GF-D8 (cell line): ENCODE data around the gene PEX3.

Source experiments
- DNase-seq: peaks from one replicate; lab custom pipeline; 2025; lab: John Stamatoyannopoulos, UW

Gene PEX3, protein sequence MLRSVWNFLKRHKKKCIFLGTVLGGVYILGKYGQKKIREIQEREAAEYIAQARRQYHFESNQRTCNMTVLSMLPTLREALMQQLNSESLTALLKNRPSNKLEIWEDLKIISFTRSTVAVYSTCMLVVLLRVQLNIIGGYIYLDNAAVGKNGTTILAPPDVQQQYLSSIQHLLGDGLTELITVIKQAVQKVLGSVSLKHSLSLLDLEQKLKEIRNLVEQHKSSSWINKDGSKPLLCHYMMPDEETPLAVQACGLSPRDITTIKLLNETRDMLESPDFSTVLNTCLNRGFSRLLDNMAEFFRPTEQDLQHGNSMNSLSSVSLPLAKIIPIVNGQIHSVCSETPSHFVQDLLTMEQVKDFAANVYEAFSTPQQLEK

DNA sequence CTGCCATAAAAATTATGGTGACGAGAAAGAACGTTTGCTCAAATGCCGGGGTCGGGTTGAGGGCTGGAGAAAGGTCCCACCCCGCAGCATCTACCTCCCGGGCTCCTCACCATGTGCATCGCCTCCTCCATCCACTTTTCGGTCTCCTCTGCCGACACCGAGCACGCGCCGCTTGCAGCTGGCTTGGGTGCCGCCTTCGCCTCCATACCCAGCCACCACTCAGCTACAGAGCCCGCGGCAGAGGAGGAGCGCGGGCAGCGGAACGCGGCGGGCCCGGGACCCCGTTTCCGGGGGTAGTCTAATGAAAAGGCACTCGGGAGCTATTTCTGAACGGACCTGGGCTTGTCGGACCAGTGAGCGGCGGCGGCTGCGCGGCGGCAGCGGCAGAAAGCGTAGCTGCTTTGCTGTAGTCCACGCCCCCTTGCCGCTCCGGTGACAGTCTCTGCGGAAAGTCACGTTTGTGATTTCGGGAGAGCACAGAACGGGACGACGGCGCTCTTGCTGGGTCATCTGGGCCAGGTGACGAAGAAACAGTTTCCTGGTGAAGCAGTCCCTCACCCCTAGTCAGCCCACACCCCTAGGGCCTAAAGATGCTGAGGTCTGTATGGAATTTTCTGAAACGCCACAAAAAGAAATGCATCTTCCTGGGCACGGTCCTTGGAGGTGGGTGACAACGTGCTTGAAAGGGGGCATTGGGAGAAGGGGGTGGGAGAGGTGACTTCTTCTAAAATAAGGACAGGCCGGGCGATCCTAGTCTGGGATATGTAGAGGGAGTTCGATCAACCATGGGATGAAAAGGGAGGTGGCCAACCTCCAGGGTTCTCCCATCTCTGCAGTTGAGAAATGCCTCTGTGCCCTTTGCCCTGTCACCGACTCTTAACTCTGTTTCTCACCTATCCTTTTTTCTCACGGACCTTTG lies at the start of gene PEX3, which contains the start of gene ADAT2:
Gene PEX3 (plus strand): TSS at position 353 of the 919 bp plus-strand sequence. CDS start 238 bp downstream, at position 591.
Gene ADAT2 (minus strand): TSS at position 243 of the 919 bp plus-strand sequence. CDS start 37 bp downstream, at position 206.
- peak; percentile 89 for DNase-seq

DNA sequence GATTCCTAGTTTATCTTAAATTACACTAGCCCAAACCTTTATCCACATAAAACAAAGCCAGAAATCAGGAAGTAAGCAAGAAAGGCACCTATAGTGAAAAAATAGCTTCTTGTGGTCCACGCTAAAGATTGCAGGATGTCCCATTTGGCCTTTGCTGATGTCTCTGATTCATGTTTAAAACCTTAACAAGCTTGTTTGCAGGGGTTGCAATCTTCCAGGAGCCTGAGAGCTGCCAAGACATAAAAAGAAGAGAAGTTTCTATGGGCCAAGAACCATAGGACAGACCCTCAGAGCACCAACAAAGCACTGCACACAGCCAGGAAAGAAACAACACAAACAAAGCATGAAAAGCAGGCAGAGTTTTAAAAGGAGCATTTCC lies 49.5 kb upstream of the PEX3 start:
- no peak for DNase-seq

DNA sequence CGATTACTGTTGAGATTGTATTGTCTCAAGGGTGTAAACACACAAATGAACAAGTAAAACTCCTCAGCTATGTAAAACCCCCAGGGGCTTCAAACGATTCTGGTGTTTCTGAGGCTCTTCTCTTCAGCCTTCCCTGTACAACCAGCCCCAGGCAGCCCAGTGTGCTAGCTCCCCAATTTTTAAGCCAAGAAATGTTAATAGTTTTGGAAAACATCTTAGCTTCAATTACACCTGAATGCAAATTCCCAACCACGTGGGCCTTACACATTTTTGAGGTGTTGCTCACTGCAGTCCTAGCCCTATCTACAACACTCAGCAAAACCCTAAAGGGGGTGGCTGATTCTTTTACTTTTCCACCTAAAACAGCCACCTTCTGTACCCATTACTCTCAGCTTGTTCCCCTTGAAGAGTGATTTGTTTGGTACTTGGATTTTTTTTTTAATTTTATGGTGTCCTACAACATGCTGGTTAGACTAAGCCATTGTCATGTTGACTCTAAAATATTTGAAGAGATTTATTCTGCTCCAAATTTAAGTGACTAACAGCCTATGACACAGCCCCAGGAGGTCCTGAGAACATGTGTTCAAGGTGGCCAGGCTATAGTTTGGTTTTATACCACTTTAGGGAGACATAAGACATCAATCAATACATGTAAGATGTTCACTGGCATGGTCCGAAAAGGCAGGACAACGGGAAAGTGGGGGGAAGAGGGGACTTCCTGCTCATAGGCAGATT lies 48.8 kb upstream of the PEX3 start:
- no peak for DNase-seq

DNA sequence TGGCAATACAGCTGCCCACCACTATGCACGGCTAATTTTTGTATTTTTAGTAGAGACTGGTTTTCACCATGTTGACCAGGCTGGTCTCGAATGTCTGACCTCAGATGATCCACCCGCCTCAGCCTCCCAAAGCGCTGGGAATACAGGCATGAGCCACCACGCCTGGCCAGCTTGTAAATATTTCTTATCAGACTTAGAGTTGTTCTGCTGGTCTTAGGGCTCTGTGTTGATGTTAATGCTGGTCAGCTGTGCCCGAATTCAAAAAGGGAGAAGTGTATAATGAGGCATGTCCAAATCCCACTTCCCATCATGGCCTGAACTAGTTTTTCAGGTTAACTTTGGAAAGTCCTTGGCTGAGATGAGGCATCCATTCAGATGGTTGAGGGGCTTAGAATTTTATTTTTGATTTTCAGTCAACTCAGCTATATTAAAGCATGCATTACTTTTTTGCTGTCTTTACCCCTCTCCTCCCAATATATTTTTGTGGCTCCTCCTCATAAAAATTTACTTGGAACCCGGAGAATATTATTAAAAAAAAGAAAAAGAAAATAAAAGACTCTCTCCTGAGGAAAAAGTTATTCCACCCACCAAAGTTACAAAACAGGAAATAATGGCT lies 47.8 kb upstream of the PEX3 start:
- DNase-seq: no peak

DNA sequence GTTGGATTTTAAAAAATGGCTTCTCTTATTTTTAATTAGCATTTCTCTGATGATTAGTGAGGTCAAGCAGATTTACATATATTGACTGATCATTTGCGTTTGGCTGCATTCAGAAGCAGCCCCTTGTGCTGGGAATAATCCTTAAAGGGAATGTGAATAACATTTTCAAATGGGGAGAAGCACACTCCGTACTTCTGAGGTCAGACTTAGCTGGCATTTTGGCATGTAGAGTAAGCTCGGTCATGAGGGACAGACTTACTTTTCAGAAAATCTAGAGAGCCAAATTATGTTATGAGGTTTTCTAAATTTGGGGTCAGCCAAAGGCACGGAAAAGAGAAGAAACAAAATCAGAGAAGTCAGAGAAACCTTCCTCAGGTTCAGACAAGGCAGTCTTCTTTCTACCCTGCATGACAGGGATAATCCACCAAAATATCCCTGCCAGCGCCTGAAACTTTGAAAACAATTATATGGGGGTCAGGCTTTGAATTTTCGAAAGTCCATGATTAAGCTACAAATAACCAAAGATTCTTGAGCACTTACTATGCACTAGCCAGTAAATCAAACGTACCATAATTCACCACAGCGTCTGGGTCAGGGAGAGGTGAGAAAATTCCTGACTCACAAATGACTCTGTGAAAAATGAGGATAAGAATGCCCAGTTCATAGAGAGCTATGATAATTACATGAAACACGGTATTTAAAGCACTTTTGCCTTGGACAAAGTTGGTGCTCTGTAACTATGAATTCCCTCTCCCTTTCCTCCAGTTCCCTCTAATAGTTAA lies 45.0 kb upstream of the PEX3 start:
- DNase-seq: no peak

DNA sequence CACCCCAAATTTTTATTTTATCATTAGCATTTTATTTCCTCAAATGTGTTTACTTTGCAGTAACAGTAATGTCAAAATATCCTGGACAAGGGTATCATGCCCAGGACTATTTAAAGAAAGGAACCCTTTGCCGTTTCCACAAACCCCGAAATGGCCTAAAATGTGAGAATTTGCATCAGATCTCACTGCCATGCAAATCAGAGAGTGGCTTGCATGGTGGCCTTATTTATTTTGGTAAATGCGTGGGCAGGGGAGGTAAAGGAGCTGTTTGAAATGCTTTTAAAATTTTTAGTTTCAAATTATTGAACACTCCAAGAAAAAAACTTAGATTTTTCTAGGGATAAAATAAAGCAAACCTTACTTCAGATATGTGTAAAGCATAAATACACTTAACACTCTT lies 43.9 kb upstream of the PEX3 start:
- DNase-seq: no peak

DNA sequence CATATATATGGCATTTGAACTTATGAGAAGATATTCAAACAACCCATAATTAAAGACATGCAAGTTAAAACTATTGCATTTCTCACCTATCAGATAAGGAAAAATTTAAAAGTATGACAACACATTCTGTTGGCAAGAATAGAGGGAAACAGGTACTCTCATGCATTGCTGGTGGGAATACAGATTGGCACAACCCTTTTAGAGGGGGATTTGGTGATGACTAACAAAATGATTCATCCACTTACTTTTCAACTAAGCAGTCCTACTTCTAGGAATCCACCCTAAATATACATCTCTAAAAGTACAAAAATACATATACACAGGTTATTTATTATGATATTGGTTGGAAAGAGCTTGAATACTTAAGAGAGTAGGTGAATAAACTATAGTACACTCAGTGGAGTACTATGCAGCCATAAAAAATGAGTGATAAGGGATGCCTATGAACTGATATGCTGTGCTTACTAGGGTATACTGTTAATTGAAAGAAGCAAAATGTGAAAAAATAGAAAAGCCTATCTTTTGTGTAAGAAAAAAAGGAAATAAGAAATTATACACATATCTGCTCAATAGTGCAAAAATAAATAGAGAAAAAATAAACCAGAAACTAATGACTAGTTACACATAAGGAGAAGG lies 42.3 kb upstream of the PEX3 start:
- no peak for DNase-seq

DNA sequence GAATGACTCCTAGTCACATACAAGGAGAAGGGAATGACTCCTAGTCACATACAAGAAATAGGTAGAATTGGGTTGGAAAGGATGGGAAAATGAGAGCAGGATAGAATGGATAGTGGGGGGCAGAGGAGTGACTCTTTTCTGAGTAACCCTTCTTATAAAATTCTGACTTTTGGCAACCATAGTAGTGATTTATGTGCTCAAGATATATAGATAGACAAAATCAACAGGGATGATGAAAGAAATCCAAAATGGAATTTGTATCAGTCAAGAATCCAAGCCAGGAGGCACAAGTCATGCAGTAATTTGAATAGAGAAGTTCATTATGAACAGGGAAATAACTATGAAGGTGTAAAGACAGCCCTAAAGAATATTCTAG lies 41.8 kb upstream of the PEX3 start:
- DNase-seq: no peak

DNA sequence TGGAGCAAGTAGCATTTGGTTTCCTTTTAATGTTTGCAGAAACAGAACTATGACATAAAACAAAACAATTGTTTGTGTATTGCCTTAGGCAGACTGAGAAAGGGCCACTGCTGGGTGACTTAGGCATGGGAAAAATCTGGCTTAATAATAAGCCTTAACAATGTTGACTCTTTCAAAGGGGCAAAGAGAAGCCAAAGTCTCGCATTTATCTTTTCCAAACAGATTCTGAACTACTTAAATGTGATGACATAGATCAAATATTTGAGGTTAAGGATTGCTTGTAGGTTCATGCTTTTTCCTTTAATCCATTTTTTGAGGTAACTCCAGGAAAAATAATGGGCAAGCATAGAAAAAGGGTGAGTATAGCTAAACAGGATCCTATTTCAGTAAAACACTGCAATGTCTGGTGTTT lies 39.7 kb upstream of the PEX3 start:
- no peak for DNase-seq

DNA sequence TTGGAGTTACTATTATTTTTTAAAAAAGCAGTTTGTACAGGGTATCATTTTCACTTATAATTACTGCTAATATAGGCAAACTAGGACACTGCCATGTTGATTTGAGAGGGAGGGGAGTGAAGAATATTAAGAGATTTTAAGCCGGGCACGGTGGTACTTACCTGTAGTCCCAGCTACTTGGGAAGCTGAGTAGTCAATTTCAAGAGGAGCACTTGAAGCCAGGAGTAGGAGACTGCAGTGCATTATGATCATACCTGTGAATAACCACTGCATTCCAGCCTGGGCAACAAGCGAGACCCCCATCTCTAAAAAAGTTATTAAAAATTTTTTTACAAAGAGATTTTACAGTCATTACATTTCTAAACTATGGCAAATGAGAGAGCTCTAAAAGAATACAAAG lies 35.8 kb upstream of the PEX3 start:
- no peak for DNase-seq

DNA sequence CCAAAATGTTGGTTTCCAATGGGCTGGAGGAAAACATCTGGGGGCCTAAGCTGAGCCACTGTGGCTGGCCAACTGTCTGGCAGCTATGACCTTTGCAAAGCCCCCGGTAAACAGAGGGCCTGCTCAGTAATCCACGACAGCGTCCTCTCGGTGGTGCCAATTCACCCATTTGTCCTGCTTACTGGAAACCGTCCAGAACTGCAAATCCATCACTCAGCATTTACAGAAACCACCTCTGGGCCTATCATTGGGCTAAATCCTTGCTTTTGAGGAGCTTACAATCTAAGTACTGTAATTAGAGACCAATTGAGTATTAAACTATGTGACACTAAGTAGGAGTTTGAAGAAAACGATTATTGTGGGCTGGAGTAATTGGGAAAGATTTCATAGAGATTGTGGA lies 31.1 kb upstream of the PEX3 start:
- DNase-seq: no peak

DNA sequence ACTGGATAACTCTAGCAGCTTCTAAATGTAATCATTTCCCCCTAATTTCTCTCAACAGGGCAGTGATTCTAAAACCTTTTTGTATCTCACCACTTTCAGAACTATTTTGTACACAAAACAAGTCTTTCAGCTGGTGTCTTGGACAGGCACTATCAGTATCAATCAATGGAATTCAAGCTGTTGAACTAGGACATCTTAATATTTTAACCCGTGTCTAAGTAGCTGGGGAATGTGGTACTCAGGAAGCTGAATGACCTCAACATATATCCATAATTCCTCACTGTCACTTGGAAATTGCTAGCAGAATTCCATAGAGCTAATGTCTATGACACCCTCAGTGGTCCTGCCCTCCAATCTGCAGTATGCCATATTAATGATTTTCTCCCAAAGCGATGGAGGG lies 24.6 kb upstream of the PEX3 start:
- DNase-seq: no peak

DNA sequence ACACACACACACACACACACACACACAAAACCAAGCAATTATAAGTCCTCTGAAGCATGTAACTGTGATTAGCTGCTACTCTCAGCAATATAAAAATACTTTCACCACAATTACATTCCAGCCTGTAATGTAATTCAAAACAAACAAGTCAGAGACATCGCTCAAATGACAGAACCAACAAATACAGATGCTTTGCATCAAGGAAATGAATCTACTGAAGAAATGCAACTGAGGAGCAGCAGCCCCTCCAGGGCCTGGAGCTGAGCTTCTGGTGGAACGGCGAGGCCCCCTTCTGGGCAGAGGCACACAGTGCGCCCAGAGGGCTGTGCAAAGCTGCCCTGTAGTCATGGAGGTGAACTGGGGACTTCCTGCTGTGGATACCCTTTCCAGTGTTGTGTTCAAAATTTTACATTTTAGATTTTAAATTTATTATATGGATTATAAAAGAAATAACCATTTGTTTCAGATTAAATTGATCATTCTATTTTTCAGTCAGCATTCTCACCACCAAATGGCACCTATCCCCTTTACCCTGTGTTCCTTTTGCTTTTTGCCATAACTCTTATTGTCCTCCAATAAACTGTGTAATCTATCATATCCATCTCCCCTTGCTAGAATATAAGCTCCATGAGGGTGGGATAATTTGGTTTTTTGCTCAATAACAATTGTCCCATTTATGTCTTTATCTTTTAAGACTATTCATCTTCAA lies 23.3 kb upstream of the PEX3 start:
- peak; percentile 16 for DNase-seq

DNA sequence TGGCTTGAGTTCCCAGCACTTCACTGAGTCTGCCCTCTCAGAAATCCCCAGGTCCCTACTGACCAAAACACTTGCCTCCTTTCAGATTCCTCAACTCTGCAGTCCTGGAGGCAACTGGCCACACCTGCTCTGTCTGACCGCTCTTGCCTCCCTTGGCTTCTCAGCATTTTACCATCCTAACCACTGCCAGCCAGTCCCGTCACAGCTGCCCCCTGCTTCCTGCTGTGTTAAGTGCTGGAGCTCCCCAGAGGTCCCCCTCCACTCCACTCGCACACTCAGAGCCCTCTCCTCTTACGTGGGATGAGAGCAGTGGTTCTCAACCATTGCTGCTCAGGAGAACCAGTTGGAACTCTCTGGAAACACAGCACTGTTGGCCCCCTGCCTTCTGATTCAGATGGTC lies 20.6 kb upstream of the PEX3 start:
- DNase-seq: no peak

DNA sequence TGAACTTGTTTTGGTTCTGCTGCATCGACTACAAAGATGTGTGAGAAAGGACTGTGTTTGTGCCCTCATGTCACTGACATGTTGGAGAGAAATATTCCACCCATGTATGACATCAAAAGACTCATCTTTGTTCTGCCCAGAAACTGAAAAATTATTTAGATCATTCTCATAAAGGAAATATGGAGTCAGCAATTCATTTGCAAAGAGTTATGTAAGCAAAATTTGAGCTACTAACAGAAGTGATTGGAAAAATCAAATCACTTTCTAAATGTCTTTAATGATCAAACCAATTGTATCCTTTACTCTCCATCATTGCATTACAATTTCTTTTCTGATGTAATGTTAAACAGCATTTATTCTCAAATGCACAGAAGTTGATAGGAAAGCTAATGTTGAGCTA lies 19.4 kb upstream of the PEX3 start:
- DNase-seq: no peak

DNA sequence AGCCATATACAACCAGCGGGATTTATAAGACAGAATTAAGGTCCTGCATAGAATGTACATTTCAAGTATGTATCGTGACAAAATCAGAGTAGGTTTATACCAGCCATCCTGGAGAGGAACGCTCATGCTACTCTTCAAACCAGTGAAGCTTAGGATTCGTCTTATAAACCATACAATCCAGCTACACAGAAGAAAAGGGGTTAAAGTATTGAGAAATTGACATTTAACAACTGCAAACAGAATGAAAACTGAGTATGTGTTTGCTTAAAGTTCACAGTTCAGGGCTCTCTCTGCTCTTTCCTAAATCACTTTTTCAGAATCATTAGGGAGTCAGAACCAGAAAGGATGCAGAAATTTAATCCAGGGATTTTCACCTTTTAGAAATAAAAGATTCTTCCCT lies 18.0 kb upstream of the PEX3 start:
- no peak for DNase-seq

DNA sequence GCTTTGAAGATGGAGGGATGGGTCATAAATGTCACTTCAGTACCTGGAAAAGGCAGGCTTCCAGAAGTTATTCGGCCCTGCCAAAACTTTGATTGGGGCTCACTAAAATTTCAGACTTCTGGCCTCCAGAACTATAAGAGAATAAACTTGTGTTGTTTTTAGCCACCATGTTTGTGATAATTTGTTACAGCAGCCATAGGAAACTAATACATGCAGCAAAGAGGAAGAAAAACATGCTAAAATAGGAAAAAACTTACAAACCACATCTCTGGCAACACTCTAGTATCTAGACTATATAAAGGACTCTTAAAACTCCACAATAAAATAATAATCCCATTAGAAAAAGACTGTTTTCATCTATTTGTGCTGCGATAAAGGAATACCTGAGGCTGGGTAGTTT lies 9.6 kb upstream of the PEX3 start:
- DNase-seq: no peak

DNA sequence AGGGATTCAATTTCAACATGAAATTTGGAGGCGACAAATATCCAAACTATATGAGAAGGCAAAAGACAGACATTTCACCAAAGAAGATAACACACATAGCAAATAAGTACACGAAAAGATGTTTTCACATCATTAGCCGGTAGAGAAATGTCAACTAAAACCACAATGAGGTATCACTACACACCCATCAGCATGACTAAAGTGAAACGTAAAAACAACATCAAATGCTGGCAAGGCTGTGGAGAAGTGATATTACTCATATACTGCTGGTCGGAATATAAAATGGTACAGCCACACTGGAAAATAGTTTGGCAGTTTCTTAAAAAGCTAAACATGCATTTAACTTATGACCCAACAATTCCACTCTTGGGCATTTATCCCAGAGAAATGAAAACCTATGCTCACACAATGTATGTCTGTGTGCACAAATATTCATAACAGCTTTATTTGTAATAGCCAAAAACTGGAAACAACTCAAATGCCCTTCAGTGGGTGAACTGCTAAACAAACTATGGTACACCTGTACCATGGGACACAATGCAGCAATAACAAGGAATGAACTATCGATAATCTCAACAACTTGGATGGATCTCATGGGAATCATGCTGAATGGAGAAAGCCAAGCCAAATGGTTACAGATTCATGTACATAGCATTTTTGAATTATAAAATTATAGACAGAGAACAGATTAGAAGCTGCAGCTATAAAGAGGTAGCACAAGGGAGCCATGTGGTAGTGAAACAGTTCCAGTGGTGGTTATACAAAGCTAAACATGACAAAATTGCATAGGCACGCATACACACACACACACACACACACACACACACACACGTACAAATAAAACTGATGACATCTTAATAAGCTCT lies 8.7 kb upstream of the PEX3 start:
- DNase-seq: no peak

DNA sequence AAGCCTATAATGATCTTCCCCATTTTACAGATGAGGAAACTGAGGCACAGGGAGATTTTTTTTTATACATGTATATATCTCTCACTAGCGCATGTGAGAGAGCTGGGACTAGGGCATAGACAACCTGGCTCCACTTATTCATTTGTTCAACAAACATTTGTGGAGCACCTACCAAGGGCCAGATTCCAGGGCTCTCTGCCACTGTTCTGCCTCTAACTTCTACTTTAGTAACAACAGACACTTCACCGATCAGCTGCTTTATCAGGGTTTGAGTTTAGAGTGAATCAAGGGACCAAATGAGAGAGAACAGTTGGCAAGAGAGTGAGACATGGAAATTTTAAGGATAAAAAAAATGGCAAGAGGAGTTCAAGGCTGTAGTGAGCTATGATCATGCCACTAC lies 7.5 kb upstream of the PEX3 start:
- DNase-seq: no peak
